HG03039 (cell line): ENCODE data around the gene EXOC3L4.
"Not testable (repeated sequence)": the region's sequence is repeated elsewhere in the genome, so short reads cannot be mapped to it uniquely, and the experiment has no call there.

ENCODE experiments used
- ATAC-seq: cut with Tn5 transposase; IDR thresholded peaks from one replicate; pipeline ENCODE4 v1.9.1; 2021; ENCODE audit warnings: mild to moderate bottlenecking, moderate library complexity; ENCODE audit not compliant: unreplicated experiment

Gene EXOC3L4

GRCh38 chr14:103103461-103104388, 9.2 kb downstream of the EXOC3L4 start:
- ATAC-seq, result no peak

- ATAC-seq, result no peak
These were observed 9.8 kb downstream of the EXOC3L4 start for GRCh38 chr14:103104389-103104653.

GRCh38 chr14:103104654-103105452, 10.3 kb downstream of the EXOC3L4 start:
- ATAC-seq, result no peak

- no peak for ATAC-seq
These were observed 11.1 kb downstream of the EXOC3L4 start for GRCh38 chr14:103105580-103106150.

GRCh38 chr14:103107455-103107854, 12.9 kb downstream of the EXOC3L4 start:
- no peak for ATAC-seq

GRCh38 chr14:103107941-103108748, 13.6 kb downstream of the EXOC3L4 start:
- no peak for ATAC-seq

DNA sequence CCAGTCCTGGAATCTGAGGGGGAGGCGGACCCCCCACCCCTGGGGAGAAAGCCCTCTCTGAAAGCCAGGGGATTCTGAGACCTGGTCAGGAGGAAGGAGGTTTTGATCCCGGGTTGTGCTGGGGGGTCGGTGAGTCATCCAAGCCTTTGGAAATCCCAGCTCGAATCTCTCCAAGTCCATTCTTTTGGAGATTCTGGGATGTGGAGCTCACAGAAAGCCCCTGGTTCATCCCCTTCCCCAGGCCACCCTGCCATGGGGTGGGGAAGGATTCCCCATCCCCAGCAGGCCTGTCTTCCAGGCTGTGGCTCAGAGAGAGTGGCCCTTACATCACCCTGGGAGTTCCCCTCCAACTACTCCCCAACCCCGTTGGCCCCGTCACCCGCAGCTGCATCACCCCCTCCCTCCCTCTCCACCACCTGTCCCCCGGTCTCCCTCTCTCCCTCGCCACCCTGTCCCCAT, 14.3 kb downstream of the EXOC3L4 start:
- no peak for ATAC-seq

DNA sequence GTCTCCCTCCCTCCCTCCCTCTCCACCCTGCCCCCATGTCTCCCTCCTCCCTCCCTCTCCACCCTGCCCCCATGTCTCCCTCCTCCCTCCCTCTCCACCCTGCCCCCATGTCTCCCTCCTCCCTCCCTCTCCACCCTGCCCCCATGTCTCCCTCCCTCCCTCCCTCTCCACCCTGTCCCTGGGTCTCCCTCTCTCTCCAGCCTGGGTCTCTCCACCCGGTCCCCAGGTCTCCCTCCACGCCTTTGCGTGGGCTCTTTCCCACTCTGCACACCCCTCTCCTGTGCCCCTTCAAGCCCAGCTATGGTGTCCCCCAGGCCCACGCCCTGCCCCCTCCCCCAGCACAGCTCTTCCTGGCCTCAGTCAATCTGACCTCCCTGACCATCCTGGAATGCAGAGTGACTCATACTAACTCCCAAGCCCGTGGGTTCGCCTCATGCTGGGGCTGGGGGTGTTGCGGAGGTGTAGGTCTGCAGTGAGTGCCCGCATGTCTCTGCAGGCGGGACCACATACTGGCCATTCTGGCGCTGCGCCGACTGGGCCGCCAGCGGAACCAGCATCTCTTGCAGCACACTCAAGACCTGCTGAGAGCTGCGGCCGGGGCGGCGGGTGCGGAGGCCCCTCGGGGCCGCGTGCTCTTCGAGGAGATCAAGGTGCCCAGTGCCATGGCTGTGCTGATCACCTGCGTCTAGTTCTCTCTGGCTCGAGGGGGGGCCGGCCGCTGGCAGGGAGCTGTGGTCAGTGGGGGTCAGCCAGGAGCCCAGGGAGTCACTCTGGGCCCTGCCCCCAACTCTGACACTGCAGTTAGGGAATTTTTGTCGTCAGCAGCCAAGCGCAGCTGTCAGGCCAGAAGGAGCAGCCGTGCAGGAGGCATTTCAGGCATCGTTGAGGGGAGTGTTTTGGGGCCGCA, 15.3 kb downstream of the EXOC3L4 start:
- no peak for ATAC-seq

GRCh38 chr14:103110681-103111231, 16.2 kb downstream of the EXOC3L4 start:
- no peak for ATAC-seq

GRCh38 chr14:103111232-103111868, 16.8 kb downstream of the EXOC3L4 start:
- ATAC-seq, result no peak

- ATAC-seq, result no peak
These were observed 18.1 kb downstream of the EXOC3L4 start for GRCh38 chr14:103112400-103113243.

DNA sequence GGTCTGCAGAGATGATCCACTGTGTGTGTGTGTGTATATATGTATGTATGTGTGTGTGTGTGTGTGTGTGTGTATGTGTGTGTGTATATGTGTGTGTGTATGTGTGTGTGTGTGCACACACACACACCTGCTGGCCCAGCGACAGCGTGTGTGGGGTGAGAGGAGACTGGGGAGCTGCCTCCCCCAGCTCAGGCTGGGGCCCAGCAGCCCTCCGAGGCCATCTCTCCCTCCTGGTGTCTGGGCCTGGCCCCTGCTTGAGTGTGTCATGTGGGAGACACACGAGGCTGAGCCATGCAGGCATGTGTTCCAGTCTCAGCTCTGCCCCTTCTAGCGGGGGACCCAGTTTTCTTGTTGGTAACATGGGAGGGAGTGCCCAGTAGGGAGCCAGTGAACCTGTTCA, 18.8 kb downstream of the EXOC3L4 start:
- no peak for ATAC-seq

GRCh38 chr14:103113774-103114173, 19.2 kb downstream of the EXOC3L4 start:
- ATAC-seq, result no peak

GRCh38 chr14:103115086-103115679, 20.7 kb downstream of the EXOC3L4 start:
- ATAC-seq, result not testable (repeated sequence)

DNA sequence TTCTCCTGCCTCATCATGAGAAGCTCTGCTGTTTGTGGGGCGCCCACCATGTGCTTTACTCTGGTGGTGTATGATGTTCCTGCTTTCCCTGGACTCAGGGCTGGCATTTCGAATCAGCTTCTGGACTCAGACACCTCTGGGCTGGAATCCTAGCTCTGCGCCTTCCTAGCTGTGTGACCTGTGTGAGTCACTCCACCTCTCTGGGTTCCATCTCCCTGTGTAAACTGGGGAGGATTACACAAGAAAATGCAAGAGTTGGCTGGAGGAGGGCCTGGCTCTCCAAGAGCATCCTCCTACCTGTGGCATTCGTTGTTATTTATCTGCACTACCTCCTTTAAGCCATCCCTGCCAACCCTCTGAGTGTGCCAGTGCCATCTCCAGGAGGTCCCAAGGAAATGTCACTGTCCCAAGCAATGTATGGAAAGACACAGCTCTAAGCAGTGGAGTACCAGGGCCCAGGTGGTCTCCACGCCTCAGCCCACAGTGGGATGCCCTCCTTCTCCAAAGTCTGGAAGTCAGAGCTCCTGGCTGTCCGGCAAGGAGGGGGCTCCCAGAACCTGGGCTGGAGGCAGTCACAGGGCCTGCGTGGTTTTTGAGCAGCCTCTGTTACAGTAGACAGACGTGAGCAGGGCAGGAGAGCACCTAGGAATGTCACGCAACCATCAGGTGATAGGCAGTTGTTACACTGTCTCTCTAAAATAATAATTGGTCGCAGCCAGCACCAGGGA, 21.5 kb downstream of the EXOC3L4 start:
- no peak for ATAC-seq

DNA sequence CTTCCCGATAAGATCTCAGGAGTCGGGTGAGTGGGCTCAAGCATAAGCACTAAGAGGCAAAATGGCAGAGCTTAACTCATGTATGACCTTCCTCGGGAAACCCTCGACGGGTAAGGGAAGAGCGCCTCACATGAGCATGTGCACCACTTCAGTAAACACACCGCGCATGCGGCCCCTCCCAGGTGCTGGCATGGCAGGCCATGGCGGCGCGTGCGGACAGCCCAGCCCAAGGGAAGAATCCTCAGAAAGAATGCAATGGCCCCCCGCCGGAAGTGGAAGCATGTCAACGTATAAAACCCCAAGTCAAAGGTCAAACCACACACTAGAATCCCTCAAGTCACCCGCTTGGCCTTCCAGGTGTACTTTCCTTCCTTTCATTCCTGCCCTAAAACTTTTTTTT, 22.1 kb downstream of the EXOC3L4 start:
- no peak for ATAC-seq

GRCh38 chr14:103117499-103117898, 23.0 kb downstream of the EXOC3L4 start:
- not testable (repeated sequence) for ATAC-seq
